ENCODE data around the gene POLR1E.
"Not testable (repeated sequence)": the region's sequence is repeated elsewhere in the genome, so short reads cannot be mapped to it uniquely, and the experiment has no call there.

Gene POLR1E

GRCh38 chr9:37456817-37457216 lies 28.9 kb upstream of the POLR1E start:
- no peak overlapping the region for H3K4me3 ChIP-seq (ENCODE audit: control insufficient read depth, low read depth, low read length)
- TF ChIP-seq CTCF (conservative IDR thresholded peaks at IDR 0.05; ENCODE audit: control insufficient read depth, insufficient read depth, low read depth, low read length) = no peak
- no peak for DNase-seq (ENCODE audit: low read depth)

- no peak for DNase-seq (ENCODE audit: low read depth)
- H3K4me3 ChIP-seq (ENCODE audit: control insufficient read depth, low read depth, low read length) = peak overlapping the region; percentile 91
- no peak for TF ChIP-seq CTCF (conservative IDR thresholded peaks at IDR 0.05; ENCODE audit: control insufficient read depth, insufficient read depth, low read depth, low read length)
Measured at GRCh38 chr9:37464006-37464405, 21.7 kb upstream of the POLR1E start.

GRCh38 chr9:37464426-37465248 lies 21.1 kb upstream of the POLR1E start:
- TF ChIP-seq CTCF (conservative IDR thresholded peaks at IDR 0.05; ENCODE audit: control insufficient read depth, insufficient read depth, low read depth, low read length) = no peak
- H3K4me3 ChIP-seq (ENCODE audit: control insufficient read depth, low read depth, low read length) = peak overlapping the region; percentile 91
- peak; percentile 59 for DNase-seq (ENCODE audit: low read depth)

- H3K4me3 ChIP-seq (ENCODE audit: control insufficient read depth, low read depth, low read length) = peak within 1 kb of the TSS; percentile 91
- TF ChIP-seq CTCF (conservative IDR thresholded peaks at IDR 0.05; ENCODE audit: control insufficient read depth, insufficient read depth, low read depth, low read length) = no peak
- peak; percentile 100 for DNase-seq (ENCODE audit: low read depth)
Measured at GRCh38 chr9:37465249-37466036, 20.3 kb upstream of the POLR1E start, which contains the start of gene ZBTB5. Gene ZBTB5, minus strand, starts transcription at chr9:37465450. Its CDS starts 22,899 bp downstream, at chr9:37442551.

- peak overlapping the region; percentile 91 for H3K4me3 ChIP-seq (ENCODE audit: control insufficient read depth, low read depth, low read length)
- TF ChIP-seq CTCF (conservative IDR thresholded peaks at IDR 0.05; ENCODE audit: control insufficient read depth, insufficient read depth, low read depth, low read length) = no peak
- no peak for DNase-seq (ENCODE audit: low read depth)
Measured at GRCh38 chr9:37466037-37466709, 19.6 kb upstream of the POLR1E start.

GRCh38 chr9:37467530-37467929 lies 18.2 kb upstream of the POLR1E start:
- not testable (repeated sequence) for H3K4me3 ChIP-seq (ENCODE audit: control insufficient read depth, low read depth, low read length); DNase-seq (ENCODE audit: low read depth)

Measured in fibroblast of mammary gland (primary cell).